Measurements from ENCODE around the gene ZAR1. TPM values are rescaled to one million over a fixed set of nuclear protein-coding genes. Genes with fewer than 3 reads are reported as not detected.

Gene ZAR1, protein sequence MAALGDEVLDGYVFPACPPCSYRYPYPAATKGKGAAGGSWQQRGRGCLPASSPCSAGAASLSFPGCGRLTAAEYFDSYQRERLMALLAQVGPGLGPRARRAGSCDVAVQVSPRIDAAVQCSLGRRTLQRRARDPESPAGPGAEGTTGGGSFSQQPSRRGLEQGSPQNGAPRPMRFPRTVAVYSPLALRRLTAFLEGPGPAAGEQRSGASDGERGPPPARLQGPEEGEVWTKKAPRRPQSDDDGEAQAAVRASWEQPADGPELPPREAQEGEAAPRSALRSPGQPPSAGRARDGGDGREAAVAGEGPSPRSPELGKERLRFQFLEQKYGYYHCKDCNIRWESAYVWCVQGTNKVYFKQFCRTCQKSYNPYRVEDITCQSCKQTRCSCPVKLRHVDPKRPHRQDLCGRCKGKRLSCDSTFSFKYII
- total RNA-seq, result 0.94 TPM

GRCh38 chr4:48490012-48490679 is at the start of gene ZAR1:
Gene ZAR1 (plus strand): TSS chr4:48490252. CDS start chr4:48490292, 40 bp downstream.

GRCh38 chr4:48483006-48483776 is 6.9 kb upstream of the ZAR1 start, which contains the start of gene SLC10A4:
Gene SLC10A4 (plus strand): TSS chr4:48483343. CDS start chr4:48483562, 219 bp downstream.

Other genes starting within 250 kb of the ZAR1 start
- 4.7 TPM for gene TEC, start 220.4 kb upstream of the ZAR1 start, total RNA-seq
- gene SLAIN2, start 148.7 kb upstream of the ZAR1 start, total RNA-seq, result 163 TPM
- gene SLC10A4, start 6.9 kb upstream of the ZAR1 start, total RNA-seq, result 5.6 TPM